Measurements from ENCODE around the gene C15orf39.
"Not testable (repeated sequence)": the region's sequence is repeated elsewhere in the genome, so short reads cannot be mapped to it uniquely, and the experiment has no call there.

The C15orf39 gene

GRCh38 chr15:75232252-75232813 lies 30.7 kb downstream of the C15orf39 start:
- DNase-seq, result no peak

GRCh38 chr15:75232826-75233503 lies 31.3 kb downstream of the C15orf39 start:
- no peak for DNase-seq

- no peak for DNase-seq
Measured at GRCh38 chr15:75233504-75234190, 32.0 kb downstream of the C15orf39 start.

- DNase-seq, result no peak
Measured at GRCh38 chr15:75234191-75234810, 32.6 kb downstream of the C15orf39 start.

GRCh38 chr15:75235051-75235673 lies 33.5 kb downstream of the C15orf39 start:
- no peak for DNase-seq

GRCh38 chr15:75235760-75236729 lies 34.4 kb downstream of the C15orf39 start:
- DNase-seq, result no peak

GRCh38 chr15:75237316-75237982 lies 35.8 kb downstream of the C15orf39 start:
- no peak for DNase-seq

GRCh38 chr15:75238150-75238549 lies 36.5 kb downstream of the C15orf39 start:
- no peak for DNase-seq

GRCh38 chr15:75245741-75246140 lies 44.1 kb downstream of the C15orf39 start:
- not testable (repeated sequence) for DNase-seq

- not testable (repeated sequence) for DNase-seq
Measured at GRCh38 chr15:75248991-75249390, 47.3 kb downstream of the C15orf39 start.

GRCh38 chr15:75249726-75250125 lies 48.0 kb downstream of the C15orf39 start:
- no peak for DNase-seq

- not testable (repeated sequence) for DNase-seq
Measured at GRCh38 chr15:75251343-75251742, 49.7 kb downstream of the C15orf39 start.

- DNase-seq, result not testable (repeated sequence)
Measured at GRCh38 chr15:75252285-75252684, 50.6 kb downstream of the C15orf39 start.

GRCh38 chr15:75258034-75258433 lies 56.4 kb downstream of the C15orf39 start, which contains the start of gene GOLGA6C:
Gene GOLGA6C (plus strand): TSS chr15:75258334. CDS start chr15:75258599, 265 bp downstream.
- not testable (repeated sequence) for DNase-seq

GRCh38 chr15:75258620-75259343 lies 57.1 kb downstream of the C15orf39 start:
- not testable (repeated sequence) for DNase-seq

GRCh38 chr15:75259873-75260272 lies 58.2 kb downstream of the C15orf39 start:
- DNase-seq, result not testable (repeated sequence)

Data from C1 segment of cervical spinal cord (tissue), 14 donors.